Endodermal cell (in vitro differentiated cells): ENCODE data around the gene DOK7. TPM values are rescaled to one million over a fixed set of nuclear protein-coding genes. Genes with fewer than 3 reads are reported as not detected.

Experiments used
- DNase-seq: peaks from one replicate; pipeline ENCODE4 v3.0.0-alpha.2; 2017
- H3K27ac ChIP-seq: 2 replicates; pipeline ENCODE4 v1.5.1; 2013; ENCODE audit warnings: mild to moderate bottlenecking, low read depth, low read length, moderate library complexity
- H3K27me3 ChIP-seq: 2 replicates; pipeline ENCODE4 v1.6.1; 2013; ENCODE audit warnings: mild to moderate bottlenecking, low read length, moderate library complexity; ENCODE audit not compliant: insufficient read depth, control insufficient read depth, poor library complexity, severe bottlenecking
- H3K36me3 ChIP-seq: 2 replicates; pipeline ENCODE4 v1.7.0; 2013; ENCODE audit warnings: mild to moderate bottlenecking, low read length, moderate library complexity; ENCODE audit not compliant: control insufficient read depth, insufficient read depth
- H3K4me1 ChIP-seq: one replicate; pipeline ENCODE4 v1.7.0; 2013; ENCODE audit warnings: low read length; ENCODE audit not compliant: control insufficient read depth, insufficient read depth
- H3K4me3 ChIP-seq: 2 replicates; pipeline ENCODE4 v1.5.1; 2013; ENCODE audit warnings: mild to moderate bottlenecking, low read length, moderate library complexity
- H3K9ac ChIP-seq: 2 replicates; pipeline ENCODE4 v1.6.1; 2013; ENCODE audit warnings: mild to moderate bottlenecking, low read length, moderate library complexity; ENCODE audit not compliant: poor library complexity, severe bottlenecking; ENCODE audit errors: extremely low read depth
- H3K9me3 ChIP-seq: 2 replicates; pipeline ENCODE4 v1.6.1; 2013; ENCODE audit warnings: mild to moderate bottlenecking, low read length, moderate library complexity; ENCODE audit not compliant: control insufficient read depth
- H3K27ac Mint-ChIP-seq: 2 replicates; pipeline ENCODE4 v1.8.0; 2020; ENCODE audit warnings: mixed read lengths
- H3K27me3 Mint-ChIP-seq: 2 replicates; pipeline ENCODE4 v1.8.0; 2021; ENCODE audit warnings: mild to moderate bottlenecking, mixed read lengths; ENCODE audit not compliant: insufficient read depth
- H3K36me3 Mint-ChIP-seq: 2 replicates; pipeline ENCODE4 v1.8.0; 2020; ENCODE audit warnings: low read depth, mixed read lengths
- H3K4me1 Mint-ChIP-seq: 2 replicates; pipeline ENCODE4 v1.8.0; 2020; ENCODE audit warnings: mixed read lengths
- H3K4me3 Mint-ChIP-seq: 2 replicates; pipeline ENCODE4 v1.8.0; 2020; ENCODE audit warnings: mild to moderate bottlenecking, moderate library complexity, mixed read lengths
- H3K9me3 Mint-ChIP-seq: 2 replicates; pipeline ENCODE4 v1.8.0; 2020; ENCODE audit warnings: mild to moderate bottlenecking, mixed read lengths
- CTCF ChIP-seq: fragments of 200-600 bp; sonication (generic); conservative IDR thresholded peaks from 2 replicates; pipeline ENCODE4 v1.5.0; 2021; ENCODE audit warnings: antibody characterized with exemption, mild to moderate bottlenecking
- WGBS, 2 experiments: methylation state at CpG; one replicate each; pipeline versions ENCODE4 v1.1.5 to v1.1.7; 2013; ENCODE audit warnings: missing lambda C conversion rate in 2 of 2, mixed read lengths in 1 of 2; ENCODE audit not compliant: insufficient coverage in 1 of 2, insufficient read length in 1 of 2; 5-methylcytosine and 5-hydroxymethylcytosine counted together
- total RNA-seq, 2 donors: library from RNA; stranded (reverse); fragmentation: NEBNext Ultra II Directional in 1 of 2; extraction: Animal tissue kit (Norgen Biotek cat#: 25700) in 1 of 2; gene quantifications; 2 replicates in 1 of 2; 3 replicates in 1 of 2; pipeline ENCODE4 v1.2.1, GENCODE V29; 2021

DOK7 gene
- total RNA-seq, 2 donors from 2014 or later, result 0.38 to 1.3 TPM

- Mint-ChIP-seq H3K27me3 (no peaks in the 10 kb centered on the region), H3K27ac (no peak overlapping the region), H3K9me3 (no peaks in the 10 kb centered on the region), H3K4me3 (no peak overlapping the region), H3K4me1 (peaks cover 4% of the 10 kb centered on the region), H3K36me3 (peaks cover 6% of the 10 kb centered on the region)
- H3K36me3 ChIP-seq, result no peaks in the 10 kb centered on the region
- no peak for TF ChIP-seq CTCF
- no peak overlapping the region for H3K27ac ChIP-seq
- H3K4me3 ChIP-seq, result no peak overlapping the region
- no peak overlapping the region for H3K9ac ChIP-seq
- H3K4me1 ChIP-seq, result no peaks in the 10 kb centered on the region
- no peak for DNase-seq
- no peaks in the 10 kb centered on the region for H3K9me3 ChIP-seq
- 94 to 97% methylated on average over 25 to 32 of the region's 32 CpGs for WGBS, 2 experiments
- no peaks in the 10 kb centered on the region for H3K27me3 ChIP-seq
Measured at GRCh38 chr4:3433138-3433869, 29.8 kb upstream of the DOK7 start.

GRCh38 chr4:3434881-3435685 lies 28.0 kb upstream of the DOK7 start:
- DNase-seq, result peak; percentile 68
- Histone ChIP-seq H3K9me3 (no peaks in the 10 kb centered on the region), H3K9ac (no peak overlapping the region), H3K4me1 (no peaks in the 10 kb centered on the region), H3K36me3 (no peaks in the 10 kb centered on the region), H3K4me3 (no peak overlapping the region), H3K27me3 (no peaks in the 10 kb centered on the region), H3K27ac (no peak overlapping the region)
- peaks cover 4% of the 10 kb centered on the region for H3K4me1 Mint-ChIP-seq
- H3K36me3 Mint-ChIP-seq, result peaks cover 2% of the 10 kb centered on the region
- peak; percentile 66 for TF ChIP-seq CTCF
- H3K4me3 Mint-ChIP-seq, result no peak overlapping the region
- no peaks in the 10 kb centered on the region for H3K9me3 Mint-ChIP-seq
- no peak overlapping the region for H3K27ac Mint-ChIP-seq
- no peaks in the 10 kb centered on the region for H3K27me3 Mint-ChIP-seq
- WGBS, 2 experiments, result 66 to 79% methylated on average over 9 to 16 of the region's 16 CpGs

GRCh38 chr4:3435686-3435956 lies 27.5 kb upstream of the DOK7 start:
- no peak for DNase-seq
- Histone ChIP-seq H3K4me3 (no peak overlapping the region), H3K27me3 (no peaks in the 10 kb centered on the region), H3K36me3 (no peaks in the 10 kb centered on the region), H3K9me3 (no peaks in the 10 kb centered on the region), H3K27ac (no peak overlapping the region), H3K4me1 (no peaks in the 10 kb centered on the region), H3K9ac (no peak overlapping the region)
- no peak for TF ChIP-seq CTCF
- H3K27ac Mint-ChIP-seq, result peak overlapping the region; percentile 52
- H3K4me3 Mint-ChIP-seq, result no peak overlapping the region
- no peaks in the 10 kb centered on the region for H3K27me3 Mint-ChIP-seq
- H3K9me3 Mint-ChIP-seq, result no peaks in the 10 kb centered on the region
- peaks cover 2% of the 10 kb centered on the region for H3K36me3 Mint-ChIP-seq
- peaks cover 4% of the 10 kb centered on the region for H3K4me1 Mint-ChIP-seq
- WGBS, 2 experiments, result 91 to 92% methylated on average over 4 of the region's 4 CpGs
